Measurements from ENCODE around the gene PSMD11.

- no peak for TF ChIP-seq CTCF (IDR thresholded peaks at IDR 0.05)
- TF ChIP-seq POLR2A (IDR thresholded peaks at IDR 0.05) = no peak
Observed at GRCh38 chr17:32528825-32529224, 84.5 kb downstream of the PSMD11 start.
